ENCODE results near the gene TTC7B.

The TTC7B gene

GRCh38 chr14:90836692-90837063 lies 20.4 kb upstream of the TTC7B start:
- Histone ChIP-seq H3F3A (ENCODE audit: insufficient read depth) (no peaks in the 10 kb centered on the region), H3K27me3 (ENCODE audit: low read length) (no peaks in the 10 kb centered on the region), H3K9ac (ENCODE audit: low read length) (no peak overlapping the region), H2AFZ (ENCODE audit: low read depth, low read length, severe bottlenecking) (no peak overlapping the region), H3K4me3 (ENCODE audit: insufficient read depth, low read length, poor library complexity, severe bottlenecking) (no peak overlapping the region), H3K79me2 (ENCODE audit: insufficient read depth, low read length) (no peaks in the 10 kb centered on the region), H3K27ac (ENCODE audit: low read depth, low read length) (no peak overlapping the region), H3K4me2 (ENCODE audit: low read depth, low read length, poor library complexity, severe bottlenecking) (no peak overlapping the region), H3K36me3 (ENCODE audit: low read length) (no peaks in the 10 kb centered on the region), H3K9me2 (replicated peaks; ENCODE audit: insufficient read depth, low read length) (no peaks in the 10 kb centered on the region), H4K20me1 (ENCODE audit: low read depth, low read length) (no peaks in the 10 kb centered on the region), H3K9me3 (ENCODE audit: insufficient read depth, low read length) (no peaks in the 10 kb centered on the region)
- TF ChIP-seq EZH2phosphoT487 (conservative IDR thresholded peaks at IDR 0.05; ENCODE audit: low read length) (no peak), CTCF (IDR thresholded peaks at IDR 0.05; ENCODE audit: insufficient read depth, low read length, poor library complexity, severe bottlenecking) (no peak)

- H3K9me2 ChIP-seq (replicated peaks; ENCODE audit: insufficient read depth, low read length): no peaks in the 10 kb centered on the region
- no peak overlapping the region for H3K4me3 ChIP-seq (ENCODE audit: insufficient read depth, low read length, poor library complexity, severe bottlenecking)
- no peak overlapping the region for H3K4me2 ChIP-seq (ENCODE audit: low read depth, low read length, poor library complexity, severe bottlenecking)
- no peak for TF ChIP-seq CTCF (IDR thresholded peaks at IDR 0.05; ENCODE audit: insufficient read depth, low read length, poor library complexity, severe bottlenecking)
- no peak for TF ChIP-seq EZH2phosphoT487 (conservative IDR thresholded peaks at IDR 0.05; ENCODE audit: low read length)
- H3K36me3 ChIP-seq (ENCODE audit: low read length): no peaks in the 10 kb centered on the region
- H2AFZ ChIP-seq (ENCODE audit: low read depth, low read length, severe bottlenecking): no peak overlapping the region
- H3K9me3 ChIP-seq (ENCODE audit: insufficient read depth, low read length): no peaks in the 10 kb centered on the region
- no peaks in the 10 kb centered on the region for H3K79me2 ChIP-seq (ENCODE audit: insufficient read depth, low read length)
- no peak overlapping the region for H3K27ac ChIP-seq (ENCODE audit: low read depth, low read length)
- no peak overlapping the region for H3K9ac ChIP-seq (ENCODE audit: low read length)
- no peaks in the 10 kb centered on the region for H3F3A ChIP-seq (ENCODE audit: insufficient read depth)
- no peaks in the 10 kb centered on the region for H3K27me3 ChIP-seq (ENCODE audit: low read length)
- H4K20me1 ChIP-seq (ENCODE audit: low read depth, low read length): no peaks in the 10 kb centered on the region
These were observed 15.6 kb upstream of the TTC7B start for GRCh38 chr14:90831821-90832220.

- H3F3A ChIP-seq (ENCODE audit: insufficient read depth): no peaks in the 10 kb centered on the region
- no peak for TF ChIP-seq EZH2phosphoT487 (conservative IDR thresholded peaks at IDR 0.05; ENCODE audit: low read length)
- no peaks in the 10 kb centered on the region for H3K9me2 ChIP-seq (replicated peaks; ENCODE audit: insufficient read depth, low read length)
- no peaks in the 10 kb centered on the region for H3K79me2 ChIP-seq (ENCODE audit: insufficient read depth, low read length)
- H3K27ac ChIP-seq (ENCODE audit: low read depth, low read length): no peak overlapping the region
- no peak overlapping the region for H3K4me3 ChIP-seq (ENCODE audit: insufficient read depth, low read length, poor library complexity, severe bottlenecking)
- H3K4me2 ChIP-seq (ENCODE audit: low read depth, low read length, poor library complexity, severe bottlenecking): no peak overlapping the region
- no peaks in the 10 kb centered on the region for H3K27me3 ChIP-seq (ENCODE audit: low read length)
- no peaks in the 10 kb centered on the region for H4K20me1 ChIP-seq (ENCODE audit: low read depth, low read length)
- no peak overlapping the region for H2AFZ ChIP-seq (ENCODE audit: low read depth, low read length, severe bottlenecking)
- no peaks in the 10 kb centered on the region for H3K36me3 ChIP-seq (ENCODE audit: low read length)
- H3K9me3 ChIP-seq (ENCODE audit: insufficient read depth, low read length): no peaks in the 10 kb centered on the region
- H3K9ac ChIP-seq (ENCODE audit: low read length): no peak overlapping the region
These were observed 14.9 kb upstream of the TTC7B start for GRCh38 chr14:90830931-90831701.

- H3K27me3 ChIP-seq (ENCODE audit: low read length): no peaks in the 10 kb centered on the region
- no peak overlapping the region for H3K4me3 ChIP-seq (ENCODE audit: insufficient read depth, low read length, poor library complexity, severe bottlenecking)
- TF ChIP-seq EZH2phosphoT487 (conservative IDR thresholded peaks at IDR 0.05; ENCODE audit: low read length) (no peak), CTCF (IDR thresholded peaks at IDR 0.05; ENCODE audit: insufficient read depth, low read length, poor library complexity, severe bottlenecking) (no peak)
- no peaks in the 10 kb centered on the region for H4K20me1 ChIP-seq (ENCODE audit: low read depth, low read length)
- no peak overlapping the region for H3K4me2 ChIP-seq (ENCODE audit: low read depth, low read length, poor library complexity, severe bottlenecking)
- H3K9me2 ChIP-seq (replicated peaks; ENCODE audit: insufficient read depth, low read length): no peaks in the 10 kb centered on the region
- no peak overlapping the region for H3K27ac ChIP-seq (ENCODE audit: low read depth, low read length)
- no peaks in the 10 kb centered on the region for H3K79me2 ChIP-seq (ENCODE audit: insufficient read depth, low read length)
- no peaks in the 10 kb centered on the region for H3K9me3 ChIP-seq (ENCODE audit: insufficient read depth, low read length)
- no peaks in the 10 kb centered on the region for H3F3A ChIP-seq (ENCODE audit: insufficient read depth)
- no peaks in the 10 kb centered on the region for H3K36me3 ChIP-seq (ENCODE audit: low read length)
- no peak overlapping the region for H2AFZ ChIP-seq (ENCODE audit: low read depth, low read length, severe bottlenecking)
- H3K9ac ChIP-seq (ENCODE audit: low read length): no peak overlapping the region
These were observed 13.4 kb upstream of the TTC7B start for GRCh38 chr14:90829677-90830076.

Measured in SU-DHL-6 (cell line).